Ovary (tissue), 9 donors: Measurements from ENCODE around the gene EIF5AL1. TPM values are rescaled to one million over a fixed set of nuclear protein-coding genes. Genes with fewer than 3 reads are reported as not detected.

ENCODE experiments used
- DNase-seq, 5 donors: peaks; one replicate each; pipeline ENCODE4 v3.0.0-alpha.2; 2019 to 2020
- H3K27ac ChIP-seq, 2 donors: fragments of 200-600 bp; one replicate each; pipeline versions ENCODE4 v1.5.1 to v1.8.0; 2019 to 2022
- H3K27me3 ChIP-seq: fragments of 200-600 bp; one replicate; pipeline ENCODE4 v1.8.0; 2022
- H3K36me3 ChIP-seq: fragments of 200-600 bp; sonication (generic); one replicate; pipeline ENCODE4 v1.5.1; 2019
- H3K4me1 ChIP-seq: one replicate; pipeline ENCODE4 v1.8.1; 2013; ENCODE audit warnings: mild to moderate bottlenecking, moderate library complexity; ENCODE audit not compliant: insufficient read depth
- H3K4me3 ChIP-seq: fragments of 200-600 bp; sonication (generic); one replicate; pipeline ENCODE4 v1.5.1; 2017
- H3K9me3 ChIP-seq, 2 donors: fragments of 200-600 bp in 1 of 2; sonication (generic) in 1 of 2; one replicate each; pipeline versions ENCODE4 v1.5.1 to v1.8.1; 2013 to 2019; ENCODE audit warnings: mild to moderate bottlenecking in 1 of 2, moderate library complexity in 1 of 2
- EP300 ChIP-seq: sonication (generic); formaldehyde crosslinking; IDR thresholded peaks from one replicate; pipeline ENCODE4 v1.6.1; 2017; ENCODE audit warnings: antibody characterized with exemption
- POLR2A ChIP-seq: fragments of 450-650 bp; IDR thresholded peaks from one replicate; pipeline ENCODE4 v1.6.1; 2017; ENCODE audit warnings: antibody characterized with exemption, mild to moderate bottlenecking, moderate library complexity
- WGBS, 3 donors: extraction: QIAGEN DNeasy Blood & Tissue Kit in 1 of 3; methylation state at CpG; one replicate each; pipeline versions ENCODE4 v1.1.5 to v1.1.7; 2013 to 2017; 5-methylcytosine and 5-hydroxymethylcytosine counted together
- intact Hi-C, 4 donors: fragments of 100-400 bp; cut with DNase I; formaldehyde crosslinking; loops; one replicate each; pipeline versions ENCODE4 v1.11.0 to v1.15.1; 2022 to 2023
- polyA plus RNA-seq, 2 donors: library from polyadenylated mRNA; stranded (reverse); fragments of 200-250 nt in 1 of 2; fragments of 350-450 nt in 1 of 2; fragmentation: Illumina TruSeq in 1 of 2; extraction: RNeasy Lipid Tissue Mini Kit (QIAGEN cat#74804) in 1 of 2; gene quantifications; one replicate each; pipeline ENCODE4 v1.2.3, GENCODE V29; 2013 to 2014
- total RNA-seq, 7 donors: library from RNA; depleted of rRNA in 2 of 7; stranded (reverse); fragments of >200 nt in 2 of 7; fragmentation: NEBNext Ultra II Directional in 3 of 7; extraction: Animal tissue kit (Norgen Biotek cat#: 25700) in 3 of 7; gene quantifications; one replicate each; pipeline versions ENCODE4 v1.1.0 to v1.2.4, GENCODE V29; 2016 to 2023
- TF ChIP-seq, protein P1 (sequence below), 3 donors: fragments of 450-650 bp in 2 of 3; fragments of 200-600 bp in 1 of 3; IDR thresholded peaks; one replicate each; pipeline versions ENCODE4 v1.5.1 to v1.8.0; 2016 to 2022; ENCODE audit warnings: antibody characterized with exemption in 3 of 3, mild to moderate bottlenecking in 1 of 3
- donor health status: DM: no; HTN: no; CAD: no; lungs with moderate emphysema.
- donor health status: DM: no; HTN: no; CAD: no.
- donor health status: Bipolar disorder and iron deficiency.
- donor health status: DM: yes; HTN: yes; CAD: no.
- donor health status: DM: no; HTN: no; CAD: no.
- donor health status: DM: yes; HTN: yes; CAD: no.

Gene EIF5AL1
- total and polyA plus RNA-seq, 9 donors: 0.10 to 0.72 (median 0.23) TPM; not detected in 1

DNA sequence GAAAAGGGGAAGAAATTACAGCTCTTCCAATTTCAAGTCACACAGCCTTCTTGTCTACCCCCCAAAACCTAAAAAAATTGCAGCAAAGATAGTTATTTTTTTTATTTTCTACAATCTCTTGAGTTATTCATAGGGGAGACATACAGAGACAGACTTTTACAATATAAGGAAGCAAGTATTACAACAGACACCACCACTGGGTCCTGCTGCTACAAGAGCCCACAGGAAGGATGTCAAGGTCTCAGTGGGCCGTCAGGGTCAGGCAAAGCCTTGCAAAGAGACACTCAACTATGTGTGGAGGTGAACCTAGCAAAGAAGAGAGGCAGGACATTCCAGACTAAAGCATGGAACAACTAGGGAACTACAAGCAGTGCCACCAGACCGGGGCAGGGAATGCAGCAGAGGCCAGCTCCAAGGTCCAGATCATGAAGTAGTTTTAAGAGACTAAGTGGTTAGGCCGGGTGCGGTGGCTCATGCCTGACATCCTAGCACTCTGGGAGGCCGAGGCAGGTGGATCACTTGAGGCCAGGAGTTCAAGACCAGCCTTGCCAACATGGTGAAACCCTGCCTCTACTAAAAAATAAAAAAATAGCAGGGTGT is 38.7 kb upstream of the EIF5AL1 start:
- no peaks in the 10 kb centered on the region for H3K36me3 ChIP-seq
- no peaks in the 10 kb centered on the region for H3K9me3 ChIP-seq
- no peak overlapping the region for H3K4me3 ChIP-seq
- WGBS, 3 donors: 84 to 88% (median 88%) methylated on average over 5 of the region's 5 CpGs
- intact Hi-C loops: no loop called here
- H3K27ac ChIP-seq: no peak overlapping the region
- H3K4me1 ChIP-seq: no peaks in the 10 kb centered on the region
- no peak for DNase-seq
- TF ChIP-seq POLR2A: no peak
- TF ChIP-seq, protein P1, sequence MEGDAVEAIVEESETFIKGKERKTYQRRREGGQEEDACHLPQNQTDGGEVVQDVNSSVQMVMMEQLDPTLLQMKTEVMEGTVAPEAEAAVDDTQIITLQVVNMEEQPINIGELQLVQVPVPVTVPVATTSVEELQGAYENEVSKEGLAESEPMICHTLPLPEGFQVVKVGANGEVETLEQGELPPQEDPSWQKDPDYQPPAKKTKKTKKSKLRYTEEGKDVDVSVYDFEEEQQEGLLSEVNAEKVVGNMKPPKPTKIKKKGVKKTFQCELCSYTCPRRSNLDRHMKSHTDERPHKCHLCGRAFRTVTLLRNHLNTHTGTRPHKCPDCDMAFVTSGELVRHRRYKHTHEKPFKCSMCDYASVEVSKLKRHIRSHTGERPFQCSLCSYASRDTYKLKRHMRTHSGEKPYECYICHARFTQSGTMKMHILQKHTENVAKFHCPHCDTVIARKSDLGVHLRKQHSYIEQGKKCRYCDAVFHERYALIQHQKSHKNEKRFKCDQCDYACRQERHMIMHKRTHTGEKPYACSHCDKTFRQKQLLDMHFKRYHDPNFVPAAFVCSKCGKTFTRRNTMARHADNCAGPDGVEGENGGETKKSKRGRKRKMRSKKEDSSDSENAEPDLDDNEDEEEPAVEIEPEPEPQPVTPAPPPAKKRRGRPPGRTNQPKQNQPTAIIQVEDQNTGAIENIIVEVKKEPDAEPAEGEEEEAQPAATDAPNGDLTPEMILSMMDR (IDR thresholded peaks at IDR 0.05): no peak
- TF ChIP-seq EP300: no peak
- H3K27me3 ChIP-seq: no peaks in the 10 kb centered on the region

DNA sequence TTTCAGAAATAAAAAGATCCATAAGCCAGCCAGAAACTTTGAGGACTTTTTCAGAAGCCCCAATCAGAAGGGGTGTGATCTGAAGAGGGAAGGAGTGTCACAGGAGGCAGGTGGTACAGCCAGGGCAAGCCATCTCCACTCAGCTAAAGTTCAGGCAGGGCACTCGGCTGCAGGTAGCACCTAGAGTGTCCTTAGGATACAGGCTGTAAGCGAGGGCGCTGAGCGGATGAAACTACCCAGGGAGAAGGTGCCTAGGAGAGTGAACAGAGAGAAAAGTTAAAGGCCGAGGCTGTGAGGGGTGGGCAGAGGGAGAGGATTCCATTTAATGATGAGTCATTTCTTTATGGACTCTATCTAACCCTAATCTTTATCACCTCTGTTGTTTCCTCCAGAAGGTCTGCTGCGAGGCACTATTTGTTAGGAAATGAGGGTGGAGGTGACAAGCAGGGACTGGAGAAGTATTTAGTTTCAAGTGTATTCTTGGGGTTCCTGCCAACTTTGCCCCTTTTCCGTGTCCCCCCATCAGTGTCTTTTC is 37.1 kb upstream of the EIF5AL1 start:
- intact Hi-C loops: no loop called here
- no peak for DNase-seq
- Histone ChIP-seq H3K27ac (no peak overlapping the region), H3K36me3 (no peaks in the 10 kb centered on the region), H3K27me3 (no peaks in the 10 kb centered on the region), H3K4me3 (no peak overlapping the region), H3K9me3 (no peaks in the 10 kb centered on the region), H3K4me1 (no peaks in the 10 kb centered on the region)
- 84 to 95% (median 86%) methylated on average over 7 of the region's 7 CpGs for WGBS, 3 donors
- TF ChIP-seq, protein P1 (IDR thresholded peaks at IDR 0.05): no peak
- TF ChIP-seq POLR2A (no peak), EP300 (no peak)

DNA sequence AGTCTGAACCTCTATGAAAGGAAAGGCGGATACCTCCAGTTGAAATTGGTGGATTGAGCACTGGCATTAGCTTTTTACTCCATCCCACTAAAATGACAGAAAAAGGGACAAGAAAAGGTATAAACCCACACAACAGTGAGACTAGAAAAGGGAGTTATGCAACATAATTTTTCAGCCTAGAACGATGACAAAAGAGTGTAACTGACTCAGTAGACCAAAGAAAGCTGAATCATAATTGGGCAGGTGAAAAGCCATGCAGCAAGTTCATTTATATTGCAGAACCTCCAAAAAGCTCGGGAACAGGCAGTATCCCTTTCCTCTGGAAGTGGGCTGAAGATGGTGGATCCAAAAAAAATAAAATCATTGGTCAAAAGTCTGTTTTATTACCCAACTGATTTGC is 36.5 kb upstream of the EIF5AL1 start:
- Histone ChIP-seq H3K4me3 (no peak overlapping the region), H3K27me3 (no peaks in the 10 kb centered on the region), H3K36me3 (no peaks in the 10 kb centered on the region), H3K4me1 (no peaks in the 10 kb centered on the region), H3K27ac (no peak overlapping the region), H3K9me3 (no peaks in the 10 kb centered on the region)
- DNase-seq: no peak
- intact Hi-C loops: no loop called here
- 83 to 90% (median 88%) methylated on average over 3 of the region's 3 CpGs for WGBS, 3 donors
- TF ChIP-seq, protein P1 (IDR thresholded peaks at IDR 0.05): no peak
- no peak for TF ChIP-seq EP300
- no peak for TF ChIP-seq POLR2A

DNA sequence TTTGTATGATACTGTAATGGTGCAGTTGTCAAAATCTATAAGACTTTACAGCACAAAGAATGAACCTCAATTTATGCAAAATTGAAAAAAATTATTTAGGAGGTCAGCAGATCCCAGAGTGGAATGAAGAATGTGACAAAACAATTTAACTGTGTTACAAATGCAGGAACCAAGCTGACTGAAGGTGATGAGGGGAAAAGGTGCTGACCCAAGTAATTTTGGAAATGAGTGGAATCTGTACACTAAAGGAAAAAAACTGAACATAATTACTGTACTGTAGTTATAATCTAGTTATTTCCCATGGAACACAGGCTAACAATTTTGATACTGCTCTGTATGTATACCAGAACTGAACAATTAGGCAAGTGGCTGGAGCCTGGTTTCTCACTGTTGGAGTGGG is 35.7 kb upstream of the EIF5AL1 start:
- no peaks in the 10 kb centered on the region for H3K36me3 ChIP-seq
- no peak overlapping the region for H3K27ac ChIP-seq
- H3K9me3 ChIP-seq: no peaks in the 10 kb centered on the region
- no peak for DNase-seq
- no peaks in the 10 kb centered on the region for H3K27me3 ChIP-seq
- H3K4me1 ChIP-seq: no peaks in the 10 kb centered on the region
- intact Hi-C loops: no loop called here
- no peak overlapping the region for H3K4me3 ChIP-seq
- TF ChIP-seq, protein P1 (IDR thresholded peaks at IDR 0.05): no peak
- TF ChIP-seq EP300: no peak
- TF ChIP-seq POLR2A: no peak
